MCF 10A (cell line): ENCODE data around the gene CAMK4. TPM values are rescaled to one million over a fixed set of nuclear protein-coding genes. Genes with fewer than 3 reads are reported as not detected.
"Not testable (repeated sequence)": the region's sequence is repeated elsewhere in the genome, so short reads cannot be mapped to it uniquely, and the experiment has no call there.

Experiments used
- BruUV-seq: library from RNA; stranded (reverse); fragments of 400-500 nt; replicated peaks from 2 replicates; lab custom pipeline; 2021; lab: Mats Ljungman, UMichigan
- CTCF ChIA-PET: fragments of 300-600 bp; sonication (Branson Sonifier 250); formaldehyde crosslinking; extraction: SDS; loops from one replicate; lab custom pipeline; 2021; ENCODE audit warnings: antibody characterized with exemption, inconsistent platforms; lab: Yijun Ruan, JAX
- POLR2A ChIA-PET: fragments of 300-600, 350-650 bp; sonication (Branson Sonifier 250); formaldehyde crosslinking; extraction: SDS; loops from one replicate; lab custom pipeline; 2020; ENCODE audit warnings: antibody characterized with exemption, inconsistent platforms; lab: Yijun Ruan, JAX
- DNase-seq: peaks from one replicate; pipeline ENCODE4 v3.0.0-alpha.2; 2018; ENCODE audit not compliant: unreplicated experiment
- H3K27ac Mint-ChIP-seq: one replicate; pipeline ENCODE4 v1.8.0; 2022; ENCODE audit warnings: mild to moderate bottlenecking, low read depth, mixed read lengths; ENCODE audit not compliant: unreplicated experiment
- H3K27me3 Mint-ChIP-seq: one replicate; pipeline ENCODE4 v1.8.0; 2022; ENCODE audit warnings: mixed read lengths; ENCODE audit not compliant: insufficient read depth, unreplicated experiment
- H3K36me3 Mint-ChIP-seq: one replicate; pipeline ENCODE4 v1.8.0; 2022; ENCODE audit warnings: mild to moderate bottlenecking, moderate library complexity, mixed read lengths; ENCODE audit not compliant: insufficient read depth, unreplicated experiment
- H3K4me1 Mint-ChIP-seq: one replicate; pipeline ENCODE4 v1.8.0; 2022; ENCODE audit warnings: mixed read lengths; ENCODE audit not compliant: insufficient read depth, unreplicated experiment
- H3K4me3 Mint-ChIP-seq: one replicate; pipeline ENCODE4 v1.8.0; 2022; ENCODE audit warnings: mild to moderate bottlenecking, moderate library complexity, mixed read lengths; ENCODE audit not compliant: unreplicated experiment
- H3K9me3 Mint-ChIP-seq: one replicate; pipeline ENCODE4 v1.8.0; 2022; ENCODE audit warnings: mixed read lengths; ENCODE audit not compliant: unreplicated experiment
- intact Hi-C: fragments of 100-400 bp; cut with micrococcal nuclease; formaldehyde crosslinking; loops from 2 replicates; pipeline ENCODE4 v1.14.1; 2022
- total RNA-seq: library from RNA; stranded (reverse); gene quantifications from 2 replicates; pipeline ENCODE4 v1.2.3, GENCODE V29; 2022
- TF ChIP-seq, protein P1 (sequence below): fragments of 200-600 bp; IDR thresholded peaks from one replicate; pipeline ENCODE4 v1.8.0; 2022; ENCODE audit warnings: antibody characterized with exemption, mild to moderate bottlenecking; ENCODE audit not compliant: unreplicated experiment

CAMK4 gene
- total RNA-seq, 1 experiment from 2014 or later = 0.21 TPM

DNA sequence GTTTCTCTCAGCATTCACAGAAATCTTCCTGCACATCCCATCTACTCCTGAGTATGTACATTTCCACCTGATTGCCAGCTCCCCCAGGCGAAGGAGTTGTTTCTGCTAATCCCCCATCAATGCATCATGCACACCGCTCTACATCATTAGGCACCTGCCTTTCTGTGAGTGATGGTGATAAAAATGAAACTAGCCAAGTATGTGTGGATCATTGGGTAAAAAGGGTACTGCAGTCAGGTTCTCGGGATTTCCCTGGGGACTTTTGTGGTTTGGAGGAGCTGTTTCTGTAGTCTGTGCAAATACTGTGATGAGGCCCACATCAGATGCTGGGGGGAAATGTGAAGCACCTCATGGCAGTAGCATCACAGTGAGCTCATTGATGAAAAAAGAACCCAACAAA is 30.4 kb downstream of the CAMK4 start:
- TF ChIP-seq, protein P1, sequence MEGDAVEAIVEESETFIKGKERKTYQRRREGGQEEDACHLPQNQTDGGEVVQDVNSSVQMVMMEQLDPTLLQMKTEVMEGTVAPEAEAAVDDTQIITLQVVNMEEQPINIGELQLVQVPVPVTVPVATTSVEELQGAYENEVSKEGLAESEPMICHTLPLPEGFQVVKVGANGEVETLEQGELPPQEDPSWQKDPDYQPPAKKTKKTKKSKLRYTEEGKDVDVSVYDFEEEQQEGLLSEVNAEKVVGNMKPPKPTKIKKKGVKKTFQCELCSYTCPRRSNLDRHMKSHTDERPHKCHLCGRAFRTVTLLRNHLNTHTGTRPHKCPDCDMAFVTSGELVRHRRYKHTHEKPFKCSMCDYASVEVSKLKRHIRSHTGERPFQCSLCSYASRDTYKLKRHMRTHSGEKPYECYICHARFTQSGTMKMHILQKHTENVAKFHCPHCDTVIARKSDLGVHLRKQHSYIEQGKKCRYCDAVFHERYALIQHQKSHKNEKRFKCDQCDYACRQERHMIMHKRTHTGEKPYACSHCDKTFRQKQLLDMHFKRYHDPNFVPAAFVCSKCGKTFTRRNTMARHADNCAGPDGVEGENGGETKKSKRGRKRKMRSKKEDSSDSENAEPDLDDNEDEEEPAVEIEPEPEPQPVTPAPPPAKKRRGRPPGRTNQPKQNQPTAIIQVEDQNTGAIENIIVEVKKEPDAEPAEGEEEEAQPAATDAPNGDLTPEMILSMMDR = no peak
- no peak overlapping the region for H3K4me3 Mint-ChIP-seq
- H3K27ac Mint-ChIP-seq = no peak overlapping the region
- intact Hi-C loops = no loop called here
- no peaks in the 10 kb centered on the region for H3K27me3 Mint-ChIP-seq
- H3K4me1 Mint-ChIP-seq = no peaks in the 10 kb centered on the region
- no peaks in the 10 kb centered on the region for H3K9me3 Mint-ChIP-seq
- CTCF ChIA-PET = interaction anchor here (0.7 kb wide), 1 partner anchor 188 kb away, joined by 3 read pairs; no protein-coding TSS in a partner anchor
- POLR2A ChIA-PET = interaction anchor here (0.8 kb wide), 1 partner anchor 18 kb away, joined by 4 read pairs; no protein-coding TSS in a partner anchor
- no TSS peak for BruUV-seq
- no peaks in the 10 kb centered on the region for H3K36me3 Mint-ChIP-seq
- DNase-seq = no peak

- BruUV-seq = no TSS peak
- intact Hi-C loops = no loop called here
- Mint-ChIP-seq H3K4me3 (no peak overlapping the region), H3K27ac (no peak overlapping the region), H3K4me1 (no peaks in the 10 kb centered on the region), H3K9me3 (no peaks in the 10 kb centered on the region), H3K36me3 (no peaks in the 10 kb centered on the region), H3K27me3 (no peaks in the 10 kb centered on the region)
- TF ChIP-seq, protein P1 = no peak
- CTCF ChIA-PET = interaction anchor here (0.7 to 1.0 kb wide), 2 partner anchors 24 to 188 kb away, joined by 3 read pairs; no protein-coding TSS in a partner anchor
- no peak for DNase-seq
- POLR2A ChIA-PET = interaction anchor here (0.8 kb wide), 1 partner anchor 17 kb away, joined by 4 read pairs; no protein-coding TSS in a partner anchor
These were observed 31.0 kb downstream of the CAMK4 start for GRCh38 chr5:111255169-111255568.

- no peak for DNase-seq
- no peaks in the 10 kb centered on the region for H3K36me3 Mint-ChIP-seq
- H3K27ac Mint-ChIP-seq = no peak overlapping the region
- TF ChIP-seq, protein P1 = no peak
- H3K9me3 Mint-ChIP-seq = no peaks in the 10 kb centered on the region
- intact Hi-C loops = no loop called here
- ChIA-PET POLR2A (no interaction called here), CTCF (interaction anchor here (1.0 kb wide), 1 partner anchor 23 kb away, joined by 3 read pairs; no protein-coding TSS in a partner anchor)
- H3K4me1 Mint-ChIP-seq = no peaks in the 10 kb centered on the region
- no peak overlapping the region for H3K4me3 Mint-ChIP-seq
- H3K27me3 Mint-ChIP-seq = no peaks in the 10 kb centered on the region
- BruUV-seq = no TSS peak
These were observed 31.9 kb downstream of the CAMK4 start for GRCh38 chr5:111256128-111256527.

- H3K4me1 Mint-ChIP-seq, BruUV-seq, H3K27me3 Mint-ChIP-seq, H3K36me3 Mint-ChIP-seq, intact Hi-C loops, H3K4me3 Mint-ChIP-seq, DNase-seq, H3K9me3 Mint-ChIP-seq, POLR2A ChIA-PET, H3K27ac Mint-ChIP-seq: not testable (repeated sequence)
- CTCF ChIA-PET = interaction anchor here (0.9 kb wide), 1 partner anchor 22 kb away, joined by 3 read pairs; no protein-coding TSS in a partner anchor
These were observed 33.4 kb downstream of the CAMK4 start for GRCh38 chr5:111257610-111258009.

DNA sequence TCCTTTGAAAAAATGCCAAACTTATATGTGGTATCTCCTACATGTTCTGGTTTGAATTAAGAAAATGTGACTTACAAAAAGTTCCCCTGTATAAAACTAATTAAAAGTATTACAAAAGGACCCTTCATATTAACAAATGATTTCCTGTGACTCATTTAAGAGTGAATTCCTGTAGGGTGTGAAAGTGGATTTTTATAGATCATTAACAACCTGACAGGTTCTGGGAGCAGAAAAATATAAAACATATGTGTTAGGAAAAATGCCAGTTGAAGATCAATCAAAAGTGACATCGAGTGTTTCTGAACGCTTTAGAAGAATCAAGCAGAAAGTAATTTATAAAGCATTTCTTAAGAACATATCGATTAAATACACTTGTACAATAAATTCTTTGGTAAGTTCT is 35.5 kb downstream of the CAMK4 start:
- Mint-ChIP-seq H3K4me3 (no peak overlapping the region), H3K9me3 (no peaks in the 10 kb centered on the region), H3K27ac (no peak overlapping the region), H3K4me1 (no peaks in the 10 kb centered on the region), H3K27me3 (no peaks in the 10 kb centered on the region), H3K36me3 (no peaks in the 10 kb centered on the region)
- TF ChIP-seq, protein P1 = no peak
- BruUV-seq = no TSS peak
- DNase-seq = no peak
- ChIA-PET POLR2A (no interaction called here), CTCF (no interaction called here)
- intact Hi-C loops = no loop called here
